PC-3 (cell line): ENCODE results near the gene VGLL3. TPM values are rescaled to one million over a fixed set of nuclear protein-coding genes. Genes with fewer than 3 reads are reported as not detected.

Source experiments
- ATAC-seq: fragments of 200-7000 bp; cut with Tn5 transposase; 2 replicates; pipeline ENCODE4 v1.9.1; 2020; ENCODE audit warnings: mild to moderate bottlenecking, moderate library complexity
- BruUV-seq: library from RNA; stranded (reverse); fragments of 400-500 nt; replicated peaks from 2 replicates; lab custom pipeline; 2021; lab: Mats Ljungman, UMichigan
- CTCF ChIA-PET: fragments of 300-600 bp; sonication (Branson Sonifier 250); formaldehyde crosslinking; loops from one replicate; lab custom pipeline; 2022; ENCODE audit warnings: antibody characterized with exemption; lab: Charles Lee
- POLR2A ChIA-PET: fragments of 300-600 bp; sonication (Branson Sonifier 250); formaldehyde crosslinking; loops from one replicate; lab custom pipeline; 2022; ENCODE audit warnings: antibody characterized with exemption; ENCODE audit not compliant: unreplicated experiment; lab: Charles Lee
- DNase-seq: peaks from one replicate; pipeline ENCODE4 v3.0.0-alpha.2; 2015
- H2AFZ ChIP-seq: fragments of 300-600 bp; sonication (generic); 2 replicates; pipeline ENCODE4 v1.6.0; 2016; ENCODE audit warnings: antibody characterized with exemption, low read length
- H3F3A ChIP-seq: fragments of 300-600 bp; sonication (generic); one replicate; pipeline ENCODE4 v1.6.0; 2017; ENCODE audit warnings: antibody characterized with exemption, low read length, control low read depth, mild to moderate bottlenecking; ENCODE audit not compliant: unreplicated experiment
- H3K27ac ChIP-seq: fragments of 300-600 bp; sonication (generic); 2 replicates; pipeline ENCODE4 v1.5.1; 2016; ENCODE audit warnings: mild to moderate bottlenecking, low read length
- H3K27me3 ChIP-seq: fragments of 300-600 bp; sonication (generic); 2 replicates; pipeline ENCODE4 v1.6.1; 2016; ENCODE audit warnings: low read length, mixed read lengths
- H3K36me3 ChIP-seq: fragments of 300-600 bp; sonication (generic); 2 replicates; pipeline ENCODE4 v1.6.1; 2016; ENCODE audit warnings: low read depth, mixed run types, low read length, mixed read lengths
- H3K4me1 ChIP-seq: fragments of 300-600 bp; sonication (generic); 2 replicates; pipeline ENCODE4 v1.5.1; 2016; ENCODE audit warnings: low read length; ENCODE audit not compliant: insufficient read depth
- H3K4me2 ChIP-seq: fragments of 300-600 bp; sonication (generic); 2 replicates; pipeline ENCODE4 v1.6.0; 2016; ENCODE audit warnings: low read length
- H3K4me3 ChIP-seq: fragments of 300-600 bp; sonication (generic); 2 replicates; pipeline ENCODE4 v1.5.1; 2016; ENCODE audit warnings: mild to moderate bottlenecking, low read length, mixed read lengths
- H3K79me2 ChIP-seq: fragments of 300-600 bp; sonication (generic); 2 replicates; pipeline ENCODE4 v1.6.1; 2017; ENCODE audit warnings: low read length, mixed read lengths
- H3K9ac ChIP-seq: fragments of 300-600 bp; sonication (generic); 2 replicates; pipeline ENCODE4 v1.6.0; 2016; ENCODE audit warnings: mild to moderate bottlenecking, low read length
- H3K9me2 ChIP-seq: fragments of 300-600 bp; sonication (generic); replicated peaks from 2 replicates; pipeline ENCODE4 v1.6.1; 2016; ENCODE audit warnings: mixed run types, low read length, mixed read lengths
- H3K9me3 ChIP-seq: fragments of 300-600 bp; sonication (generic); 2 replicates; pipeline ENCODE4 v1.6.1; 2016; ENCODE audit warnings: low read length, mixed read lengths
- H4K20me1 ChIP-seq: fragments of 300-600 bp; sonication (generic); 2 replicates; pipeline ENCODE4 v1.6.1; 2016; ENCODE audit warnings: low read length, mixed read lengths
- EZH2 ChIP-seq: fragments of 300-600 bp; sonication (generic); IDR thresholded peaks from one replicate; pipeline ENCODE4 v1.6.1; 2017; ENCODE audit warnings: antibody characterized with exemption, mild to moderate bottlenecking, low read length; ENCODE audit not compliant: unreplicated experiment
- EZH2phosphoT487 ChIP-seq: fragments of 300-600 bp; sonication (generic); IDR thresholded peaks from 2 replicates; pipeline ENCODE4 v1.6.1; 2018; ENCODE audit warnings: mild to moderate bottlenecking, antibody characterized with exemption, low read length, borderline replicate concordance
- intact Hi-C: fragments of 100-400 bp; cut with micrococcal nuclease; formaldehyde crosslinking; loops from 2 replicates; pipeline ENCODE4 v1.9.0; 2023
- total RNA-seq: library from RNA; depleted of rRNA; stranded (reverse); fragments of >200 nt; gene quantifications from 2 replicates; pipeline ENCODE4 v1.2.3, GENCODE V29; 2014
- TF ChIP-seq, protein P1 (sequence below): fragments of 300-600 bp; sonication (generic); conservative IDR thresholded peaks from 2 replicates; pipeline ENCODE4 v1.5.1; 2017; ENCODE audit warnings: antibody characterized with exemption, low read depth, mild to moderate bottlenecking, low read length

Gene VGLL3
- total RNA-seq, 1 experiment from 2014 or later = 1.3 TPM

DNA sequence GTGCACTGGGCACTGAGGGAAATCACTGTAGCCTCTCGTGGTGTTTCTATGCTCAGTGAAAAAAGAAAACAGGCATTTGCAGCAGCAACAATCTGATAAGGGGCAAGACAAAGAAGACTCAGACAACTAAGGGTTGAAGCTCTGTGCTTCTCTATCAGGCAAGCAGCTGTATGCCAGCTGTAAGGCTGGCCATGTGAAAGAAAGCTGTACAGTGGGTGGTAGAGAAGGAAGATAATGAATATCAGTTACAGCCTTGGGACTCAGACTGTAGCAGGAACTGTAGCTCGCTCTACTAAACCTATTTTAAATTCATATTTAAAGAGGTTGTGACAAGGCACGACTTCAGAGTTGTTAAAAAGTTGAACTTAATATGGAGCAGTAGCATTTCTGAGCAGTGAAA, 76.3 kb downstream of the VGLL3 start:
- DNase-seq = no peak
- no peaks in the 10 kb centered on the region for H3F3A ChIP-seq
- no peak overlapping the region for H3K4me2 ChIP-seq
- no peak overlapping the region for H3K4me3 ChIP-seq
- POLR2A ChIA-PET = no interaction called here
- no peak overlapping the region for H3K27ac ChIP-seq
- CTCF ChIA-PET = no interaction called here
- intact Hi-C loops = no loop called here
- H3K9me2 ChIP-seq = no peaks in the 10 kb centered on the region
- H3K4me1 ChIP-seq = no peaks in the 10 kb centered on the region
- no TSS peak for BruUV-seq
- H4K20me1 ChIP-seq = no peaks in the 10 kb centered on the region
- ATAC-seq = no peak
- no peaks in the 10 kb centered on the region for H3K27me3 ChIP-seq
- H3K79me2 ChIP-seq = no peaks in the 10 kb centered on the region
- no peaks in the 10 kb centered on the region for H3K36me3 ChIP-seq
- H3K9ac ChIP-seq = no peak overlapping the region
- no peak for TF ChIP-seq EZH2phosphoT487
- TF ChIP-seq EZH2 = no peak
- TF ChIP-seq, protein P1, sequence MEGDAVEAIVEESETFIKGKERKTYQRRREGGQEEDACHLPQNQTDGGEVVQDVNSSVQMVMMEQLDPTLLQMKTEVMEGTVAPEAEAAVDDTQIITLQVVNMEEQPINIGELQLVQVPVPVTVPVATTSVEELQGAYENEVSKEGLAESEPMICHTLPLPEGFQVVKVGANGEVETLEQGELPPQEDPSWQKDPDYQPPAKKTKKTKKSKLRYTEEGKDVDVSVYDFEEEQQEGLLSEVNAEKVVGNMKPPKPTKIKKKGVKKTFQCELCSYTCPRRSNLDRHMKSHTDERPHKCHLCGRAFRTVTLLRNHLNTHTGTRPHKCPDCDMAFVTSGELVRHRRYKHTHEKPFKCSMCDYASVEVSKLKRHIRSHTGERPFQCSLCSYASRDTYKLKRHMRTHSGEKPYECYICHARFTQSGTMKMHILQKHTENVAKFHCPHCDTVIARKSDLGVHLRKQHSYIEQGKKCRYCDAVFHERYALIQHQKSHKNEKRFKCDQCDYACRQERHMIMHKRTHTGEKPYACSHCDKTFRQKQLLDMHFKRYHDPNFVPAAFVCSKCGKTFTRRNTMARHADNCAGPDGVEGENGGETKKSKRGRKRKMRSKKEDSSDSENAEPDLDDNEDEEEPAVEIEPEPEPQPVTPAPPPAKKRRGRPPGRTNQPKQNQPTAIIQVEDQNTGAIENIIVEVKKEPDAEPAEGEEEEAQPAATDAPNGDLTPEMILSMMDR = no peak
- 0 out of 2 replicates have a peak overlapping the region, but pooled peaks have one; percentile 6 for H2AFZ ChIP-seq
- no peaks in the 10 kb centered on the region for H3K9me3 ChIP-seq

DNA sequence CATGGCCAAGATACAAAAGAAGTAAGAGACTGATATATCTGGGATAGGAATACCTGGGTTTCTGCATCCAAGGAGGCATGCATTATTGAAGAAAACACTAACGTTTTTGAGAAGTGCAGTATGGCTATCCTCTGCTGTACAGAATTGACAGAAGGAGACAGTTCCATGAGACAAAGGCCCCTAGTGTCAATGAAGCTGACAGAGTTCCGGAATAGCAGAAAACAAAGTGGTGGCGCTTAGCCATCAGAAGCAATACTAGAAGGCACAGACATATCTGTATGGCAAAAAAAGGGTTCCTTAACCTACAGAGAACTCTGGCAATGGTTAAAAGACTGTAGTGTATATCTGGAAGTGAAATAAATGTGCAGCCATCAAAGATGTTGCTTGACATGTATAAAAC, 77.8 kb downstream of the VGLL3 start:
- ChIA-PET CTCF (no interaction called here), POLR2A (no interaction called here)
- H3K4me1 ChIP-seq = no peaks in the 10 kb centered on the region
- no peak overlapping the region for H3K27ac ChIP-seq
- H3K9me3 ChIP-seq = no peaks in the 10 kb centered on the region
- no peak overlapping the region for H3K4me2 ChIP-seq
- H4K20me1 ChIP-seq = no peaks in the 10 kb centered on the region
- intact Hi-C loops = no loop called here
- no peaks in the 10 kb centered on the region for H3K27me3 ChIP-seq
- no peaks in the 10 kb centered on the region for H3K36me3 ChIP-seq
- BruUV-seq = no TSS peak
- no peak overlapping the region for H3K4me3 ChIP-seq
- H3K9me2 ChIP-seq = no peaks in the 10 kb centered on the region
- no peak for ATAC-seq
- no peaks in the 10 kb centered on the region for H3K79me2 ChIP-seq
- TF ChIP-seq EZH2phosphoT487 = no peak
- TF ChIP-seq EZH2 = no peak
- TF ChIP-seq, protein P1 = no peak
- no peak for DNase-seq
- H3F3A ChIP-seq = no peaks in the 10 kb centered on the region
- H2AFZ ChIP-seq = no peak overlapping the region
- no peak overlapping the region for H3K9ac ChIP-seq

DNA sequence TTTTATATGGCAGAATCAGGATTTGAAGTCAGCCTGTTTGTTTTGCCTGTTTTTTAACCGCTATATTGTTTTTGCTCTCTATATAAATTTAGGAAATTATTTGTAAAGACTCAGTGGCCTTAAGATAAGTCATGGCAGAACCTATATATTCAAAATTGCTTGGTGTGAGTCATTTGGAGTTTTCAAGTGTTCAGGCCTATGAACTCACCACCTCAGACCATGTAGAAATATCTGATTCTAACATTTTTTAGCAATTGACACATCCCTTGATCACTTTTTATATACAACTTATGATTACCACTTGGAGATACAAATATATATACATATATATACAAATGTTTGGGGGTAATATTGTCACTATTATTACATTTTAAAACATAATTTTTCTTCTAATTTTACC, 95.7 kb downstream of the VGLL3 start:
- CTCF ChIA-PET = no interaction called here
- intact Hi-C loops = no loop called here

More for the DNA sequence above, 95.7 kb downstream of the VGLL3 start:
- Histone ChIP-seq H4K20me1 (no peaks in the 10 kb centered on the region), H3F3A (no peaks in the 10 kb centered on the region), H3K4me1 (no peaks in the 10 kb centered on the region), H3K9me3 (no peaks in the 10 kb centered on the region), H3K27ac (no peak overlapping the region), H2AFZ (no peak overlapping the region), H3K9me2 (no peaks in the 10 kb centered on the region), H3K4me3 (no peak overlapping the region), H3K36me3 (no peaks in the 10 kb centered on the region), H3K4me2 (no peak overlapping the region), H3K9ac (no peak overlapping the region), H3K27me3 (no peaks in the 10 kb centered on the region), H3K79me2 (no peaks in the 10 kb centered on the region)
- POLR2A ChIA-PET = no interaction called here
- no TSS peak for BruUV-seq
- no peak for DNase-seq
- TF ChIP-seq, protein P1 = no peak
- no peak for TF ChIP-seq EZH2phosphoT487
- no peak for TF ChIP-seq EZH2
- ATAC-seq = no peak
